GM12878 (cell line): Measurements from ENCODE around the gene NOTCH4. TPM values are rescaled to one million over a fixed set of nuclear protein-coding genes. Genes with fewer than 3 reads are reported as not detected.

Experiments
- ATAC-seq: fragments of 200-7000 bp; cut with Tn5 transposase; 3 replicates; pipeline ENCODE4 v1.9.1; 2020; ENCODE audit warnings: mild to moderate bottlenecking, moderate library complexity
- BruUV-seq: library from RNA; stranded (reverse); fragments of 400-500 nt; replicated peaks from 2 replicates; lab custom pipeline; 2021; lab: Mats Ljungman, UMichigan
- CTCF ChIA-PET: fragments of 300-600 bp; sonication (Branson Sonifier 250); formaldehyde crosslinking; extraction: SDS; loops from one replicate; lab custom pipeline; 2021; ENCODE audit warnings: inconsistent platforms; lab: Yijun Ruan, JAX
- POLR2A ChIA-PET: fragments of 350-600 bp; formaldehyde crosslinking; extraction: SDS; loops from one replicate; lab custom pipeline; 2021; ENCODE audit warnings: inconsistent platforms; lab: Charles Lee
- RAD21 ChIA-PET: fragments of 300-600 bp; sonication (Branson Sonifier 250); formaldehyde crosslinking; loops from one replicate; lab custom pipeline; 2023; ENCODE audit warnings: antibody characterized with exemption; ENCODE audit not compliant: unreplicated experiment; lab: Charles Lee
- SMC1A ChIA-PET: fragments of 300-600 bp; sonication (Branson Sonifier 250); formaldehyde crosslinking; loops from one replicate; lab custom pipeline; 2023; ENCODE audit not compliant: unreplicated experiment, uncharacterized antibody; lab: Charles Lee
- DNase-seq: peaks from one replicate; pipeline ENCODE4 v3.0.0-alpha.2; 2011; ENCODE audit warnings: low read depth, low spot score
- FAIRE-seq: peaks from 3 replicates; lab custom pipeline; 2011; peaks lifted over from hg19 to GRCh38; lab: Jason Lieb, UNC
- H2AFZ ChIP-seq: 2 replicates; pipeline ENCODE4 v1.6.0; 2011; ENCODE audit warnings: low read depth, low read length, control low read depth; ENCODE audit not compliant: control insufficient read depth
- H3K27ac ChIP-seq: 2 replicates; pipeline ENCODE4 v1.5.1; 2011; ENCODE audit warnings: control low read depth; ENCODE audit not compliant: control insufficient read depth, insufficient read depth
- H3K27me3 ChIP-seq, 2 experiments: replicated peaks in 1 of 2; 2 replicates each; pipeline versions ENCODE4 v1.6.0 to v1.6.1; 2011; ENCODE audit warnings: low read length in 1 of 2; ENCODE audit not compliant: control insufficient read depth in 2 of 2, insufficient read depth in 2 of 2
- H3K36me3 ChIP-seq, 2 experiments: 2 replicates each; pipeline ENCODE4 v1.5.1; 2011; ENCODE audit warnings: low read length in 1 of 2; ENCODE audit not compliant: control insufficient read depth in 2 of 2, insufficient read depth in 2 of 2
- H3K4me1 ChIP-seq: 2 replicates; pipeline ENCODE4 v1.6.1; 2011; ENCODE audit warnings: mild to moderate bottlenecking, low read length, moderate library complexity, mixed read lengths; ENCODE audit not compliant: control insufficient read depth, insufficient read depth
- H3K4me2 ChIP-seq: 2 replicates; pipeline ENCODE4 v1.6.0; 2011; ENCODE audit warnings: control low read depth; ENCODE audit not compliant: control insufficient read depth, insufficient read depth
- H3K4me3 ChIP-seq: fragments of 200-600 bp; sonication (generic); 2 replicates; pipeline ENCODE4 v1.5.1; 2016
- H3K79me2 ChIP-seq: 2 replicates; pipeline ENCODE4 v1.6.0; 2011; ENCODE audit warnings: low read length; ENCODE audit not compliant: control insufficient read depth, insufficient read depth
- H3K9ac ChIP-seq: 2 replicates; pipeline ENCODE4 v1.8.0; 2011; ENCODE audit warnings: low read length, control low read depth, mixed read lengths; ENCODE audit not compliant: control insufficient read depth, insufficient read depth
- H3K9me3 ChIP-seq: replicated peaks from 3 replicates; pipeline ENCODE4 v1.5.1; 2011; ENCODE audit warnings: mild to moderate bottlenecking, low read length; ENCODE audit not compliant: control insufficient read depth, insufficient read depth
- H4K20me1 ChIP-seq: 2 replicates; pipeline ENCODE4 v1.6.0; 2011; ENCODE audit not compliant: control insufficient read depth, insufficient read depth
- BACH1 ChIP-seq: fragments of 450-650 bp; IDR thresholded peaks from 2 replicates; pipeline ENCODE4 v1.6.1; 2017; ENCODE audit warnings: mild to moderate bottlenecking, borderline replicate concordance
- BCL11A ChIP-seq: IDR thresholded peaks from 2 replicates; pipeline ENCODE4 v1.6.1; 2011; ENCODE audit warnings: low read depth, low read length
- CHD2 ChIP-seq: IDR thresholded peaks from 2 replicates; pipeline ENCODE4 v1.6.1; 2011; ENCODE audit warnings: low read depth, low read length, improper control_type of control experiment, borderline replicate concordance
- EGR1 ChIP-seq, 2 experiments: IDR thresholded peaks; 1 replicate in 1 of 2; 2 replicates in 1 of 2; pipeline ENCODE4 v1.6.1; 2011 to 2012; ENCODE audit warnings: low read depth in 2 of 2, low read length in 2 of 2, borderline replicate concordance in 1 of 2, mild to moderate bottlenecking in 1 of 2, moderate library complexity in 1 of 2
- IKZF2 ChIP-seq, 2 experiments: fragments of 450-650 bp; IDR thresholded peaks; 2 replicates each; pipeline ENCODE4 v1.6.1; 2017; ENCODE audit warnings: mild to moderate bottlenecking in 2 of 2, moderate library complexity in 2 of 2
- MTA3 ChIP-seq: IDR thresholded peaks from 2 replicates; pipeline ENCODE4 v1.6.1; 2012; ENCODE audit warnings: low read length, inconsistent platforms, borderline replicate concordance
- NFXL1 ChIP-seq: fragments of 450-650 bp; IDR thresholded peaks from 2 replicates; pipeline ENCODE4 v1.6.1; 2017; ENCODE audit warnings: antibody characterized with exemption, mild to moderate bottlenecking, borderline replicate concordance
- SMAD1 ChIP-seq: fragments of 450-650 bp; IDR thresholded peaks from 2 replicates; pipeline ENCODE4 v1.6.1; 2018; ENCODE audit warnings: mild to moderate bottlenecking, low read depth; ENCODE audit not compliant: partially characterized antibody
- SMC3 ChIP-seq: IDR thresholded peaks from 2 replicates; pipeline ENCODE4 v1.6.1; 2011; ENCODE audit warnings: low read length, improper control_type of control experiment, borderline replicate concordance
- TCF7 ChIP-seq: IDR thresholded peaks from 2 replicates; pipeline ENCODE4 v1.6.1; 2014; ENCODE audit warnings: antibody characterized with exemption, borderline replicate concordance
- ZNF207 ChIP-seq: fragments of 450-650 bp; IDR thresholded peaks from 2 replicates; pipeline ENCODE4 v1.6.1; 2014; ENCODE audit warnings: antibody characterized with exemption, mild to moderate bottlenecking, borderline replicate concordance
- ZNF384 ChIP-seq: IDR thresholded peaks from 2 replicates; pipeline ENCODE4 v1.6.1; 2012; ENCODE audit warnings: low read depth, mild to moderate bottlenecking, low read length, improper control_type of control experiment, borderline replicate concordance
- WGBS: methylation state at CpG from one replicate; pipeline ENCODE4 v1.1.6; 2016; ENCODE audit warnings: low lambda C conversion rate; ENCODE audit not compliant: insufficient replicate concordance, insufficient coverage; ENCODE audit errors: missing lambda C conversion rate; 5-methylcytosine and 5-hydroxymethylcytosine counted together
- in situ Hi-C: fragments of 300-500 bp; cut with MboI; formaldehyde crosslinking; loops from 9 replicates; pipeline ENCODE4 v1.14.3; 2018; ENCODE audit warnings: mixed read lengths
- intact Hi-C: fragments of 100-400 bp; cut with micrococcal nuclease; formaldehyde crosslinking; loops from one replicate; pipeline ENCODE4 v1.14.2; 2022; ENCODE audit not compliant: unreplicated experiment
- polyA plus RNA-seq, 11 experiments: library from polyadenylated mRNA; depleted of rRNA in 4 of 11; unstranded in 6 of 11; stranded (reverse) in 5 of 11; fragments of >200 nt; fragmentation: Nextera tagmentation in 4 of 11; fragmentation: Illumina TruSeq in 1 of 11; extraction: Ambion mirVana in 4 of 11; extraction: Trizol in 1 of 11; gene quantifications; 1 replicate in 1 of 11; 2 replicates in 10 of 11; pipeline versions ENCODE4 v1.2.1 to v1.2.3, GENCODE V29; 2011 to 2016; ENCODE audit warnings: inconsistent platforms in 2 of 11, missing spikeins in 2 of 11, low read depth in 1 of 11
- total RNA-seq, 4 experiments: library from RNA; depleted of rRNA in 3 of 4; stranded (reverse); fragments of >200 nt in 3 of 4; fragmentation: Illumina TruSeq in 1 of 4; extraction: Trizol in 1 of 4; gene quantifications; 2 replicates each; pipeline versions ENCODE4 v1.2.1 to v1.2.3, GENCODE V29; 2013 to 2021
- TF ChIP-seq, protein P1 (sequence below): fragments of 450-650 bp; IDR thresholded peaks from 2 replicates; pipeline ENCODE4 v1.6.1; 2014; ENCODE audit warnings: mild to moderate bottlenecking
- TF ChIP-seq, protein P2 (sequence below): fragments of 450-650 bp; formaldehyde crosslinking; IDR thresholded peaks from 2 replicates; pipeline ENCODE4 v1.4.0; 2020; ENCODE audit warnings: mild to moderate bottlenecking, moderate library complexity
- TF ChIP-seq, protein P3 (sequence below): fragments of 450-650 bp; IDR thresholded peaks from 2 replicates; pipeline ENCODE4 v1.6.1; 2017; ENCODE audit warnings: mild to moderate bottlenecking, low read depth, inconsistent platforms; ENCODE audit not compliant: poor library complexity, severe bottlenecking
- TF ChIP-seq, protein P4 (sequence below), 3 experiments: IDR thresholded peaks in 2 of 3; conservative IDR thresholded peaks in 1 of 3; 2 replicates each; pipeline ENCODE4 v1.5.1; 2011; ENCODE audit warnings: low read depth in 3 of 3, low read length in 3 of 3, mild to moderate bottlenecking in 3 of 3, control low read depth in 2 of 3, moderate library complexity in 2 of 3, inconsistent platforms in 1 of 3, mixed read lengths in 1 of 3; ENCODE audit not compliant: control insufficient read depth in 2 of 3, insufficient read depth in 1 of 3; ENCODE audit errors: extremely low read depth in 1 of 3

The NOTCH4 gene
- total and polyA plus RNA-seq, 10 of the 15 experiments (the other 5 are each of a cell fraction or from before 2014, with no cell fraction given) = 0.66 to 3.3 (median 1.4) TPM

DNA sequence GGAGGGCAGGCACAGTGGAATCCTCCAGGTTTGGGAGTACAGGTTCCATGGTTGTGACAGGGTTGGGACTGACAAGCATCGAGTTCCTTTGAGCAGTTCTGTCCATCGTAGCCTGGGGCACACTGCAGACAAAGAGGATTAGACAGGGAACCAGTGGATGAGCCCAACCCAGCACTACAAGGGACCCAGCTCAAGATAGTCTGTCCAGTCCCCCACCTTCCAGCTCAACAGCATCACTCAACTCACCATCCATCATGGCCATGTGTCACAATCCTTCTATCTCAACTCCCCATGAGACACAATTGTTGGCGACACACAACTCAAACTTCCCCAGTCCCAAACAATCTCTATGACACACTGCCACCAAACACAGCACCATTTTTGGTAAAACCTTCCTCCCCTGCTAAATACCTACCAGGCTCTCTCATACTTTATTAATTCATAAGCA lies 19.6 kb downstream of the NOTCH4 start:
- CTCF ChIA-PET = interaction anchor here (1.4 kb wide), 1 partner anchor 45 kb away, joined by 3 read pairs; no protein-coding TSS in a partner anchor
- no peak for ATAC-seq
- SMC1A ChIA-PET = interaction anchor here (1.1 to 1.2 kb wide), 2 partner anchors 11 to 27 kb away, joined by 3 read pairs; no protein-coding TSS in a partner anchor
- FAIRE-seq = no peak
- no peaks in the 10 kb centered on the region for H3K79me2 ChIP-seq
- H3K4me1 ChIP-seq = no peaks in the 10 kb centered on the region
- no peak overlapping the region for H3K9ac ChIP-seq
- WGBS = 69% methylated on average over 3 of the region's 3 CpGs
- no peaks in the 10 kb centered on the region for H3K9me3 ChIP-seq
- H3K4me3 ChIP-seq = no peak overlapping the region
- BruUV-seq = no TSS peak
- in situ Hi-C loops = no loop called here
- POLR2A ChIA-PET = no interaction called here
- intact Hi-C loops = no loop called here
- H3K36me3 ChIP-seq = no peaks in the 10 kb centered on the region
- RAD21 ChIA-PET = no interaction called here
- no peak for DNase-seq
- H3K4me2 ChIP-seq = no peak overlapping the region
- no peaks in the 10 kb centered on the region for H3K27me3 ChIP-seq
- H4K20me1 ChIP-seq = no peaks in the 10 kb centered on the region
- H3K27ac ChIP-seq = no peak overlapping the region
- no peak overlapping the region for H2AFZ ChIP-seq
- TF ChIP-seq NFXL1 (no peak), SMAD1 (no peak), BCL11A (no peak), MTA3 (no peak), BACH1 (no peak), ZNF384 (no peak), EGR1 (IDR thresholded peaks at IDR 0.05; ENCODE audit: borderline replicate concordance in 1 of 2, low read depth in 2 of 2, low read length in 2 of 2) (no peak), IKZF2 (IDR thresholded peaks at IDR 0.05) (no peak), CHD2 (no peak), SMC3 (no peak), TCF7 (no peak), ZNF207 (no peak)
- TF ChIP-seq, protein P1, sequence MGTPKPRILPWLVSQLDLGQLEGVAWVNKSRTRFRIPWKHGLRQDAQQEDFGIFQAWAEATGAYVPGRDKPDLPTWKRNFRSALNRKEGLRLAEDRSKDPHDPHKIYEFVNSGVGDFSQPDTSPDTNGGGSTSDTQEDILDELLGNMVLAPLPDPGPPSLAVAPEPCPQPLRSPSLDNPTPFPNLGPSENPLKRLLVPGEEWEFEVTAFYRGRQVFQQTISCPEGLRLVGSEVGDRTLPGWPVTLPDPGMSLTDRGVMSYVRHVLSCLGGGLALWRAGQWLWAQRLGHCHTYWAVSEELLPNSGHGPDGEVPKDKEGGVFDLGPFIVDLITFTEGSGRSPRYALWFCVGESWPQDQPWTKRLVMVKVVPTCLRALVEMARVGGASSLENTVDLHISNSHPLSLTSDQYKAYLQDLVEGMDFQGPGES = no peak
- TF ChIP-seq, protein P2, sequence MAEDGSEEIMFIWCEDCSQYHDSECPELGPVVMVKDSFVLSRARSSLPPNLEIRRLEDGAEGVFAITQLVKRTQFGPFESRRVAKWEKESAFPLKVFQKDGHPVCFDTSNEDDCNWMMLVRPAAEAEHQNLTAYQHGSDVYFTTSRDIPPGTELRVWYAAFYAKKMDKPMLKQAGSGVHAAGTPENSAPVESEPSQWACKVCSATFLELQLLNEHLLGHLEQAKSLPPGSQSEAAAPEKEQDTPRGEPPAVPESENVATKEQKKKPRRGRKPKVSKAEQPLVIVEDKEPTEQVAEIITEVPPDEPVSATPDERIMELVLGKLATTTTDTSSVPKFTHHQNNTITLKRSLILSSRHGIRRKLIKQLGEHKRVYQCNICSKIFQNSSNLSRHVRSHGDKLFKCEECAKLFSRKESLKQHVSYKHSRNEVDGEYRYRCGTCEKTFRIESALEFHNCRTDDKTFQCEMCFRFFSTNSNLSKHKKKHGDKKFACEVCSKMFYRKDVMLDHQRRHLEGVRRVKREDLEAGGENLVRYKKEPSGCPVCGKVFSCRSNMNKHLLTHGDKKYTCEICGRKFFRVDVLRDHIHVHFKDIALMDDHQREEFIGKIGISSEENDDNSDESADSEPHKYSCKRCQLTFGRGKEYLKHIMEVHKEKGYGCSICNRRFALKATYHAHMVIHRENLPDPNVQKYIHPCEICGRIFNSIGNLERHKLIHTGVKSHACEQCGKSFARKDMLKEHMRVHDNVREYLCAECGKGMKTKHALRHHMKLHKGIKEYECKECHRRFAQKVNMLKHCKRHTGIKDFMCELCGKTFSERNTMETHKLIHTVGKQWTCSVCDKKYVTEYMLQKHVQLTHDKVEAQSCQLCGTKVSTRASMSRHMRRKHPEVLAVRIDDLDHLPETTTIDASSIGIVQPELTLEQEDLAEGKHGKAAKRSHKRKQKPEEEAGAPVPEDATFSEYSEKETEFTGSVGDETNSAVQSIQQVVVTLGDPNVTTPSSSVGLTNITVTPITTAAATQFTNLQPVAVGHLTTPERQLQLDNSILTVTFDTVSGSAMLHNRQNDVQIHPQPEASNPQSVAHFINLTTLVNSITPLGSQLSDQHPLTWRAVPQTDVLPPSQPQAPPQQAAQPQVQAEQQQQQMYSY (CRISPR knock-in tag) = no peak
- TF ChIP-seq, protein P3, sequence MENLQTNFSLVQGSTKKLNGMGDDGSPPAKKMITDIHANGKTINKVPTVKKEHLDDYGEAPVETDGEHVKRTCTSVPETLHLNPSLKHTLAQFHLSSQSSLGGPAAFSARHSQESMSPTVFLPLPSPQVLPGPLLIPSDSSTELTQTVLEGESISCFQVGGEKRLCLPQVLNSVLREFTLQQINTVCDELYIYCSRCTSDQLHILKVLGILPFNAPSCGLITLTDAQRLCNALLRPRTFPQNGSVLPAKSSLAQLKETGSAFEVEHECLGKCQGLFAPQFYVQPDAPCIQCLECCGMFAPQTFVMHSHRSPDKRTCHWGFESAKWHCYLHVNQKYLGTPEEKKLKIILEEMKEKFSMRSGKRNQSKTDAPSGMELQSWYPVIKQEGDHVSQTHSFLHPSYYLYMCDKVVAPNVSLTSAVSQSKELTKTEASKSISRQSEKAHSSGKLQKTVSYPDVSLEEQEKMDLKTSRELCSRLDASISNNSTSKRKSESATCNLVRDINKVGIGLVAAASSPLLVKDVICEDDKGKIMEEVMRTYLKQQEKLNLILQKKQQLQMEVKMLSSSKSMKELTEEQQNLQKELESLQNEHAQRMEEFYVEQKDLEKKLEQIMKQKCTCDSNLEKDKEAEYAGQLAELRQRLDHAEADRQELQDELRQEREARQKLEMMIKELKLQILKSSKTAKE = no peak
- TF ChIP-seq, protein P4, sequence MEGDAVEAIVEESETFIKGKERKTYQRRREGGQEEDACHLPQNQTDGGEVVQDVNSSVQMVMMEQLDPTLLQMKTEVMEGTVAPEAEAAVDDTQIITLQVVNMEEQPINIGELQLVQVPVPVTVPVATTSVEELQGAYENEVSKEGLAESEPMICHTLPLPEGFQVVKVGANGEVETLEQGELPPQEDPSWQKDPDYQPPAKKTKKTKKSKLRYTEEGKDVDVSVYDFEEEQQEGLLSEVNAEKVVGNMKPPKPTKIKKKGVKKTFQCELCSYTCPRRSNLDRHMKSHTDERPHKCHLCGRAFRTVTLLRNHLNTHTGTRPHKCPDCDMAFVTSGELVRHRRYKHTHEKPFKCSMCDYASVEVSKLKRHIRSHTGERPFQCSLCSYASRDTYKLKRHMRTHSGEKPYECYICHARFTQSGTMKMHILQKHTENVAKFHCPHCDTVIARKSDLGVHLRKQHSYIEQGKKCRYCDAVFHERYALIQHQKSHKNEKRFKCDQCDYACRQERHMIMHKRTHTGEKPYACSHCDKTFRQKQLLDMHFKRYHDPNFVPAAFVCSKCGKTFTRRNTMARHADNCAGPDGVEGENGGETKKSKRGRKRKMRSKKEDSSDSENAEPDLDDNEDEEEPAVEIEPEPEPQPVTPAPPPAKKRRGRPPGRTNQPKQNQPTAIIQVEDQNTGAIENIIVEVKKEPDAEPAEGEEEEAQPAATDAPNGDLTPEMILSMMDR (IDR thresholded peaks at IDR 0.05 in 2 of 3, conservative IDR thresholded peaks at IDR 0.05 in 1 of 3; ENCODE audit: control insufficient read depth in 2 of 3, extremely low read depth in 1 of 3, insufficient read depth in 1 of 3, low read depth in 3 of 3, low read length in 3 of 3) = no peak
